ENCODE data around the gene WDPCP.

DNA sequence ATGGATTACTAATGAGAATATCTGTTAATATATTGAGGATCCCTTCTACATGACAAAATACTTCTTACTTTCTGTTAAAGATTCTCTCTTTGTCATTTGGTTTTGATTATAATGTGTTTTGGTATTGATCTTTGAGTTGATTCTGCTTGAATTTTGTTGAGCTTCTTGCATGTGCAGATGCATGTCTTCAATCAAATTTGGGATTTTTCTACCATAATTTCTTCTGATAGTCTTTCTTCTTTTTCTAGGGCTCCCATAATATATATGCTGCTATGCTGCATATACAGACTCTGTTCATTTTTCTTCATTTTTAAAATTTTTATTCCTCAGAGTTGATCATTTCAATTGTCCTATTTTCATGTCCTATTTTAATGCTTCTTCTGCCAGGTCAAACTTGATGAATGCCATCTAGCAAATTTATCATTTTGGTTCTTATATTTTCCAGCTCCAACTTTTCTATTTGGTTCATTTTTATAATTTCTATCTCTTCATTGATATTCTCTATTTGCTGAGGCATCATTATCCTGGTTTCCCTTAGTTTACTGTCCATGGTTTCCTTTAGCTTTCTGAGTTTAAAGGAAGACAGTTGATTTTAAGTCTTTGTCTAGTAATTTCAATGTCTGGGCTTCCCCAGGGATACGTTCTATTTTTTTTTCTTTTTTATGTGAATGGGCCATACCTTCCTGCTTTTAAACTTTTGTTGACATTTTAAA lies 244.7 kb downstream of the WDPCP start:
- no peak for TF ChIP-seq CREB1 (CRISPR knock-in tag; IDR thresholded peaks at IDR 0.05; ENCODE audit: low read depth)
- TF ChIP-seq EZH2phosphoT487 (IDR thresholded peaks at IDR 0.05; ENCODE audit: unreplicated experiment) = no peak
- TF ChIP-seq, protein P1, sequence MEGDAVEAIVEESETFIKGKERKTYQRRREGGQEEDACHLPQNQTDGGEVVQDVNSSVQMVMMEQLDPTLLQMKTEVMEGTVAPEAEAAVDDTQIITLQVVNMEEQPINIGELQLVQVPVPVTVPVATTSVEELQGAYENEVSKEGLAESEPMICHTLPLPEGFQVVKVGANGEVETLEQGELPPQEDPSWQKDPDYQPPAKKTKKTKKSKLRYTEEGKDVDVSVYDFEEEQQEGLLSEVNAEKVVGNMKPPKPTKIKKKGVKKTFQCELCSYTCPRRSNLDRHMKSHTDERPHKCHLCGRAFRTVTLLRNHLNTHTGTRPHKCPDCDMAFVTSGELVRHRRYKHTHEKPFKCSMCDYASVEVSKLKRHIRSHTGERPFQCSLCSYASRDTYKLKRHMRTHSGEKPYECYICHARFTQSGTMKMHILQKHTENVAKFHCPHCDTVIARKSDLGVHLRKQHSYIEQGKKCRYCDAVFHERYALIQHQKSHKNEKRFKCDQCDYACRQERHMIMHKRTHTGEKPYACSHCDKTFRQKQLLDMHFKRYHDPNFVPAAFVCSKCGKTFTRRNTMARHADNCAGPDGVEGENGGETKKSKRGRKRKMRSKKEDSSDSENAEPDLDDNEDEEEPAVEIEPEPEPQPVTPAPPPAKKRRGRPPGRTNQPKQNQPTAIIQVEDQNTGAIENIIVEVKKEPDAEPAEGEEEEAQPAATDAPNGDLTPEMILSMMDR (conservative IDR thresholded peaks at IDR 0.05; ENCODE audit: low read depth in 2 of 2) = no peak
- TF ChIP-seq EZH2 (IDR thresholded peaks at IDR 0.05; ENCODE audit: low read depth, unreplicated experiment) = no peak
